Tibial nerve (tissue), 4 donors: ENCODE results near the gene MAPK8.

ENCODE experiments used
- CTCF ChIP-seq, 5 experiments: fragments of 200-600 bp in 3 of 5; fragments of 450-650 bp in 2 of 5; sonication (generic) in 3 of 5; IDR thresholded peaks; one replicate each; pipeline ENCODE4 v1.5.1; 2016 to 2019; ENCODE audit warnings: antibody characterized with exemption in 5 of 5, mild to moderate bottlenecking in 3 of 5, moderate library complexity in 2 of 5
- EP300 ChIP-seq, 2 donors: sonication (generic); formaldehyde crosslinking; IDR thresholded peaks; one replicate each; pipeline ENCODE4 v1.6.1; 2017; ENCODE audit warnings: antibody characterized with exemption in 2 of 2, mild to moderate bottlenecking in 1 of 2

GRCh38 chr10:48470893-48471805 is 164.7 kb downstream of the MAPK8 start:
- TF ChIP-seq EP300 (IDR thresholded peaks at IDR 0.05) (no peak), CTCF (IDR thresholded peaks at IDR 0.05) (no peak)
